GM18909 (cell line): ENCODE results near the gene HIP1.
"Not testable (repeated sequence)": the region's sequence is repeated elsewhere in the genome, so short reads cannot be mapped to it uniquely, and the experiment has no call there.

ENCODE experiments used
- ATAC-seq: cut with Tn5 transposase; IDR thresholded peaks from one replicate; pipeline ENCODE4 v1.9.1; 2021; ENCODE audit warnings: mild to moderate bottlenecking; ENCODE audit not compliant: unreplicated experiment, poor library complexity

HIP1 gene

GRCh38 chr7:75687246-75688088, 51.3 kb downstream of the HIP1 start:
- no peak for ATAC-seq

GRCh38 chr7:75686551-75686950, 52.2 kb downstream of the HIP1 start:
- no peak for ATAC-seq

- not testable (repeated sequence) for ATAC-seq
Measured at GRCh38 chr7:75682052-75682451, 56.7 kb downstream of the HIP1 start.

GRCh38 chr7:75679060-75679459, 59.7 kb downstream of the HIP1 start:
- ATAC-seq = no peak

- ATAC-seq = no peak
Measured at GRCh38 chr7:75669579-75669978, 69.2 kb downstream of the HIP1 start.

GRCh38 chr7:75667938-75668337, 70.8 kb downstream of the HIP1 start:
- ATAC-seq = no peak

GRCh38 chr7:75663302-75663907, 75.3 kb downstream of the HIP1 start:
- ATAC-seq = peak; percentile 63

GRCh38 chr7:75662579-75663301, 76.0 kb downstream of the HIP1 start:
- peak; percentile 86 for ATAC-seq

GRCh38 chr7:75660566-75661215, 78.0 kb downstream of the HIP1 start:
- ATAC-seq = no peak

GRCh38 chr7:75658802-75659201, 79.9 kb downstream of the HIP1 start:
- no peak for ATAC-seq

GRCh38 chr7:75658369-75658768, 80.4 kb downstream of the HIP1 start:
- ATAC-seq = no peak

GRCh38 chr7:75657866-75658265, 80.9 kb downstream of the HIP1 start:
- no peak for ATAC-seq

- ATAC-seq = no peak
Measured at GRCh38 chr7:75656740-75657139, 82.0 kb downstream of the HIP1 start.

- ATAC-seq = no peak
Measured at GRCh38 chr7:75655536-75655935, 83.2 kb downstream of the HIP1 start.

- no peak for ATAC-seq
Measured at GRCh38 chr7:75654855-75655254, 83.9 kb downstream of the HIP1 start.

- ATAC-seq = no peak
Measured at GRCh38 chr7:75653651-75654050, 85.1 kb downstream of the HIP1 start.

GRCh38 chr7:75652788-75653187, 86.0 kb downstream of the HIP1 start:
- no peak for ATAC-seq

GRCh38 chr7:75650681-75651080, 88.1 kb downstream of the HIP1 start:
- ATAC-seq = no peak

- ATAC-seq = no peak
Measured at GRCh38 chr7:75650062-75650461, 88.7 kb downstream of the HIP1 start.

- ATAC-seq = no peak
Measured at GRCh38 chr7:75649462-75649861, 89.3 kb downstream of the HIP1 start.
